SK-N-SH (cell line): ENCODE data around the gene CDH4. TPM values are rescaled to one million over a fixed set of nuclear protein-coding genes. Genes with fewer than 3 reads are reported as not detected.
A peak's percentile ranks its signal among the peaks of the same experiment; 100 is the strongest.

Source experiments
- CTCF ChIA-PET: fragments of 300-600, 350-600 bp; formaldehyde crosslinking; extraction: SDS; loops from one replicate; lab custom pipeline; 2021; lab: Yijun Ruan, JAX
- POLR2A ChIA-PET: fragments of 350-600 bp; sonication (Branson Sonifier 250); formaldehyde crosslinking; extraction: SDS; loops from one replicate; lab custom pipeline; 2020; ENCODE audit warnings: antibody characterized with exemption, inconsistent platforms; lab: Yijun Ruan, JAX
- DNase-seq: peaks from one replicate; pipeline ENCODE4 v3.0.0; 2012
- H2AFZ ChIP-seq: fragments of 200-600 bp; sonication (generic); 2 replicates; pipeline ENCODE4 v1.8.1; 2016; ENCODE audit warnings: antibody characterized with exemption, mild to moderate bottlenecking, low read depth
- H3F3A ChIP-seq: fragments of 200-600 bp; sonication (generic); replicated peaks from 2 replicates; pipeline ENCODE3; 2016; ENCODE audit warnings: antibody characterized with exemption, mild to moderate bottlenecking; ENCODE audit not compliant: insufficient read depth
- H3K27ac ChIP-seq, 2 experiments: fragments of 200-500 bp in 1 of 2; fragments of 200-600 bp in 1 of 2; sonication (Bioruptor generic) in 1 of 2; sonication (generic), shearing (Covaris generic) in 1 of 2; 2 replicates each; pipeline versions ENCODE4 v1.5.1 to v1.6.1; 2014 to 2016; ENCODE audit warnings: low read depth in 2 of 2, inconsistent platforms in 1 of 2, low read length in 1 of 2, mild to moderate bottlenecking in 1 of 2, mixed read lengths in 1 of 2
- H3K27me3 ChIP-seq: fragments of 200-600 bp; sonication (generic), shearing (Covaris generic); 2 replicates; pipeline ENCODE4 v1.6.1; 2016; ENCODE audit warnings: mixed run types; ENCODE audit not compliant: insufficient read depth
- H3K36me3 ChIP-seq, 2 experiments: fragments of 200-500 bp in 1 of 2; fragments of 200-600 bp in 1 of 2; sonication (Bioruptor generic) in 1 of 2; sonication (generic) in 1 of 2; replicated peaks in 1 of 2; 2 replicates each; pipeline versions ENCODE3 to v1.5.1; 2014 to 2016; ENCODE audit warnings: low read length in 1 of 2, mild to moderate bottlenecking in 1 of 2; ENCODE audit not compliant: insufficient read depth in 2 of 2, control insufficient read depth in 1 of 2
- H3K4me1 ChIP-seq, 2 experiments: fragments of 200-500 bp in 1 of 2; fragments of 200-600 bp in 1 of 2; sonication (Bioruptor generic) in 1 of 2; sonication (generic), shearing (Covaris generic) in 1 of 2; 2 replicates each; pipeline versions ENCODE4 v1.5.1 to v1.6.1; 2014 to 2016; ENCODE audit warnings: low read depth in 1 of 2, low read length in 1 of 2, mixed run types in 1 of 2; ENCODE audit not compliant: insufficient read depth in 2 of 2, control insufficient read depth in 1 of 2
- H3K4me2 ChIP-seq: fragments of 200-600 bp; sonication (generic), shearing (Covaris generic); 2 replicates; pipeline ENCODE4 v1.6.1; 2017; ENCODE audit warnings: mixed run types
- H3K4me3 ChIP-seq, 2 experiments: fragments of 200-500 bp in 1 of 2; fragments of 200-600 bp in 1 of 2; sonication (Bioruptor generic) in 1 of 2; sonication (generic), shearing (Covaris generic) in 1 of 2; 2 replicates each; pipeline versions ENCODE4 v1.5.1 to v1.8.1; 2014 to 2016; ENCODE audit warnings: low read depth in 2 of 2, inconsistent platforms in 1 of 2, low read length in 1 of 2, mild to moderate bottlenecking in 1 of 2, mixed read lengths in 1 of 2, moderate library complexity in 1 of 2
- H3K79me2 ChIP-seq: fragments of 200-600 bp; sonication (generic); 2 replicates; pipeline ENCODE4 v1.8.1; 2017; ENCODE audit warnings: mild to moderate bottlenecking; ENCODE audit not compliant: insufficient read depth
- H3K9ac ChIP-seq: fragments of 200-600 bp; sonication (generic); 2 replicates; pipeline ENCODE4 v1.6.1; 2017; ENCODE audit warnings: mixed run types
- H3K9me2 ChIP-seq: fragments of 200-600 bp; sonication (generic); 2 replicates; pipeline ENCODE4 v1.6.1; 2017; ENCODE audit warnings: mixed run types
- H3K9me3 ChIP-seq: fragments of 200-600 bp; sonication (generic); 2 replicates; pipeline ENCODE4 v1.6.1; 2017; ENCODE audit warnings: mixed run types, mild to moderate bottlenecking, moderate library complexity
- H4K20me1 ChIP-seq: fragments of 200-600 bp; sonication (generic); 2 replicates; pipeline ENCODE4 v1.6.1; 2017; ENCODE audit warnings: mild to moderate bottlenecking, mixed run types; ENCODE audit not compliant: insufficient read depth
- CHD2 ChIP-seq: fragments of 150-350 bp; IDR thresholded peaks from 2 replicates; pipeline ENCODE4 v1.6.1; 2018; ENCODE audit warnings: low read length; ENCODE audit not compliant: partially characterized antibody
- EZH2phosphoT487 ChIP-seq: fragments of 200-600 bp; sonication (generic); IDR thresholded peaks from 2 replicates; pipeline ENCODE4 v1.6.1; 2017; ENCODE audit warnings: low read depth, mixed run types, mild to moderate bottlenecking, antibody characterized with exemption, moderate library complexity, borderline replicate concordance
- FOSL2 ChIP-seq: IDR thresholded peaks from 2 replicates; pipeline ENCODE4 v1.4.0; 2012; ENCODE audit warnings: low read depth, mild to moderate bottlenecking, moderate library complexity, borderline replicate concordance
- GABPA ChIP-seq: IDR thresholded peaks from 2 replicates; pipeline ENCODE4 v1.4.0; 2012; ENCODE audit warnings: low read depth, mild to moderate bottlenecking
- GATA2 ChIP-seq: sonication (generic); formaldehyde crosslinking; IDR thresholded peaks from 2 replicates; pipeline ENCODE4 v1.5.0; 2020; ENCODE audit warnings: mild to moderate bottlenecking, missing genetic modification reagents
- JUND ChIP-seq: IDR thresholded peaks from 2 replicates; pipeline ENCODE4 v1.4.0; 2012
- MEF2A ChIP-seq: IDR thresholded peaks from 2 replicates; pipeline ENCODE4 v1.4.0; 2012; ENCODE audit warnings: low read depth, borderline replicate concordance
- MXI1 ChIP-seq: IDR thresholded peaks from 2 replicates; pipeline ENCODE4 v1.6.1; 2012; ENCODE audit warnings: mild to moderate bottlenecking, low read depth, low read length, improper control_type of control experiment
- NFIC ChIP-seq: IDR thresholded peaks from 2 replicates; pipeline ENCODE4 v1.4.0; 2012; ENCODE audit warnings: borderline replicate concordance
- NRF1 ChIP-seq: IDR thresholded peaks from 2 replicates; pipeline ENCODE4 v1.6.1; 2012; ENCODE audit warnings: low read depth, mild to moderate bottlenecking, low read length
- POLR2AphosphoS5 ChIP-seq: IDR thresholded peaks from 2 replicates; pipeline ENCODE4 v1.6.1; 2012; ENCODE audit warnings: low read depth, low read length
- RAD21 ChIP-seq: IDR thresholded peaks from 2 replicates; pipeline ENCODE4 v1.6.1; 2012; ENCODE audit warnings: mild to moderate bottlenecking, low read length
- RCOR1 ChIP-seq: fragments of 150-350 bp; IDR thresholded peaks from 2 replicates; pipeline ENCODE4 v1.6.1; 2017; ENCODE audit warnings: antibody characterized with exemption, low read length
- SIN3A ChIP-seq: IDR thresholded peaks from 2 replicates; pipeline ENCODE4 v1.6.1; 2012; ENCODE audit warnings: low read depth, mild to moderate bottlenecking, low read length, moderate library complexity, borderline replicate concordance
- SMC3 ChIP-seq: IDR thresholded peaks from 2 replicates; pipeline ENCODE4 v1.6.1; 2012; ENCODE audit warnings: low read depth, low read length, improper control_type of control experiment
- TCF12 ChIP-seq: IDR thresholded peaks from 2 replicates; pipeline ENCODE4 v1.4.0; 2012
- TEAD4 ChIP-seq: IDR thresholded peaks from 2 replicates; pipeline ENCODE4 v1.4.0; 2012; ENCODE audit warnings: mild to moderate bottlenecking, borderline replicate concordance; ENCODE audit not compliant: insufficient read depth
- WGBS: methylation state at CpG from one replicate; pipeline ENCODE4 v1.1.6; 2017; ENCODE audit warnings: low lambda C conversion rate; 5-methylcytosine and 5-hydroxymethylcytosine counted together
- polyA plus RNA-seq, 3 experiments: library from polyadenylated mRNA; depleted of rRNA; stranded (reverse); fragments of >200 nt; gene quantifications; 2 replicates each; pipeline ENCODE4 v1.2.3, GENCODE V29; 2012
- TF ChIP-seq, protein P1 (sequence below): fragments of 150-350 bp; IDR thresholded peaks from 2 replicates; pipeline ENCODE4 v1.6.1; 2016; ENCODE audit warnings: mild to moderate bottlenecking, low read depth, low read length
- TF ChIP-seq, protein P2 (sequence below): IDR thresholded peaks from 2 replicates; pipeline ENCODE4 v1.4.0; 2012; ENCODE audit warnings: low read depth, borderline replicate concordance

CDH4 gene
- polyA plus RNA-seq, 1 of the 3 experiments (the other 2 are of a cell fraction) = not detected

DNA sequence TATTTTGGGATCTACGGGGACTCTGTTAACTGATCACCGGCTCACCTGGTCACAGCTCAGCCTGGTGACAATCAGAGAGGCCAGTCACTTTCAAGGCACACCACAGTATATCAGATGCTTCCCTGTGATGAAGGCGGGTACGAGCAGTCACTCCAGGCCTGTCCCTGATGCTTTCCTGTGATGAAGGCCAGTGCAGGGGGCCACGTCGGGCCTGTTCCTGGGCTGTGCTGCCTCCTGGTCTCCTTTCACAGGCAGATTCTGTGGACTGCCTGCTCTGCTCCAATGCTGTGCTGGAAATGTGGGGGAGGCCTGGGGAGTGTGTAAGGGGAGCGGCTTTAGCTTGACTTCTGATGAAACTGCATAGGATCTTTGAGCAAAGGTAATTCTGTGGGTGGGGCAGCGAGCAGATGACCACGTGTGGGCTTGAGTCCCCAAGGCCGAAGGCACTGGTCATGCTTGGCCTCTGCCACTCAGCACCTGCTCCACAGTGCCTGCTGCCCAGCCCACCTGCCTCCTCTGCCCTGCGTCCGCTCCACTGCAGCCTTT lies 441.1 kb downstream of the CDH4 start:
- Histone ChIP-seq H3K27me3 (no peaks in the 10 kb centered on the region), H3K4me1 (peaks cover 0 to 9% of the 10 kb centered on the region in 2 experiments; a peak in 2 of 4 replicates), H3K9ac (no peak overlapping the region), H3K36me3 (no peaks in the 10 kb centered on the region), H3F3A (no peaks in the 10 kb centered on the region), H3K4me2 (no peak overlapping the region), H4K20me1 (no peaks in the 10 kb centered on the region), H3K4me3 (no peak overlapping the region), H2AFZ (no peak overlapping the region), H3K27ac (no peak overlapping the region), H3K9me3 (no peaks in the 10 kb centered on the region), H3K9me2 (no peaks in the 10 kb centered on the region), H3K79me2 (no peaks in the 10 kb centered on the region)
- peak; percentile 62 for DNase-seq
- WGBS = 22% methylated on average over 12 of the region's 12 CpGs
- TF ChIP-seq NRF1 = no peak
- TF ChIP-seq NFIC = no peak
- TF ChIP-seq TCF12 = no peak
- no peak for TF ChIP-seq MXI1
- no peak for TF ChIP-seq GABPA
- no peak for TF ChIP-seq SIN3A
- no peak for TF ChIP-seq TEAD4
- TF ChIP-seq MEF2A = no peak
- no peak for TF ChIP-seq EZH2phosphoT487
- TF ChIP-seq RAD21 = no peak
- no peak for TF ChIP-seq CHD2
- no peak for TF ChIP-seq POLR2AphosphoS5
- no peak for TF ChIP-seq FOSL2
- no peak for TF ChIP-seq SMC3
- no peak for TF ChIP-seq GATA2 (CRISPR knock-in tag)
- TF ChIP-seq, protein P1, sequence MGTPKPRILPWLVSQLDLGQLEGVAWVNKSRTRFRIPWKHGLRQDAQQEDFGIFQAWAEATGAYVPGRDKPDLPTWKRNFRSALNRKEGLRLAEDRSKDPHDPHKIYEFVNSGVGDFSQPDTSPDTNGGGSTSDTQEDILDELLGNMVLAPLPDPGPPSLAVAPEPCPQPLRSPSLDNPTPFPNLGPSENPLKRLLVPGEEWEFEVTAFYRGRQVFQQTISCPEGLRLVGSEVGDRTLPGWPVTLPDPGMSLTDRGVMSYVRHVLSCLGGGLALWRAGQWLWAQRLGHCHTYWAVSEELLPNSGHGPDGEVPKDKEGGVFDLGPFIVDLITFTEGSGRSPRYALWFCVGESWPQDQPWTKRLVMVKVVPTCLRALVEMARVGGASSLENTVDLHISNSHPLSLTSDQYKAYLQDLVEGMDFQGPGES = no peak
- TF ChIP-seq, protein P2, sequence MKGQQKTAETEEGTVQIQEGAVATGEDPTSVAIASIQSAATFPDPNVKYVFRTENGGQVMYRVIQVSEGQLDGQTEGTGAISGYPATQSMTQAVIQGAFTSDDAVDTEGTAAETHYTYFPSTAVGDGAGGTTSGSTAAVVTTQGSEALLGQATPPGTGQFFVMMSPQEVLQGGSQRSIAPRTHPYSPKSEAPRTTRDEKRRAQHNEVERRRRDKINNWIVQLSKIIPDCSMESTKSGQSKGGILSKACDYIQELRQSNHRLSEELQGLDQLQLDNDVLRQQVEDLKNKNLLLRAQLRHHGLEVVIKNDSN = no peak
- TF ChIP-seq RCOR1 = no peak
- no peak for TF ChIP-seq JUND
- ChIA-PET POLR2A (no interaction called here), CTCF (no interaction called here)
